PC-3 (cell line): ENCODE data around the gene EDAR.

Source experiments
- CTCF ChIP-seq: fragments of 300-600 bp; sonication (generic); conservative IDR thresholded peaks from 2 replicates; pipeline ENCODE4 v1.5.1; 2017; ENCODE audit warnings: antibody characterized with exemption, low read depth, mild to moderate bottlenecking, low read length
- EZH2 ChIP-seq: fragments of 300-600 bp; sonication (generic); IDR thresholded peaks from one replicate; pipeline ENCODE4 v1.6.1; 2017; ENCODE audit warnings: antibody characterized with exemption, mild to moderate bottlenecking, low read length; ENCODE audit not compliant: unreplicated experiment

DNA sequence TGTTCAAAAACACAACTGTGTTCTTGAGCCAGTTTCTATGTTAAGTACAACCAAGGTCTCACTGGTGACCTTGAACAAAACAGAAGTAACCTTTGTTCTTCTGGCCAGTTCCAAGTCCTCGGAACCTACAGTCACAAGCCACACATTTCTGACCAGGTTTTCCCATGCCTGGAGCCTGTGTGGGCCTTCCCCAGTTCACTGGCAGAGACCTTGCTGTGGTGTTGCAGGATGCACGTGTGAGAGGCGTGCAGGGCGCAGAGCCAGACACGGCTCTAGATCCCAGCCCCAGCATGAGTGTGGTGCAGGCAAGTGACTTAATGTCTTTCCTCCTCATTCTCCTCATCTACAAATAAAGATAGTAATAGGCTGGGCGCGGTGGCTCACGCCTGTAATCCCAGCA lies 25.5 kb upstream of the EDAR start:
- TF ChIP-seq CTCF (no peak), EZH2 (no peak)
